GM23338 (cell line): ENCODE data around the gene SNTG2. TPM values are rescaled to one million over a fixed set of nuclear protein-coding genes. Genes with fewer than 3 reads are reported as not detected.

ENCODE experiments used
- ATAC-seq: fragments of 200-7000 bp; cut with Tn5 transposase; 3 replicates; pipeline ENCODE4 v1.9.1; 2020
- DNase-seq: peaks from one replicate; pipeline ENCODE4 v3.0.0-alpha.2; 2015; ENCODE audit warnings: low spot score
- H2AFZ ChIP-seq: fragments of 200-600 bp; sonication (generic); 2 replicates; pipeline ENCODE4 v1.8.0; 2016; ENCODE audit warnings: antibody characterized with exemption, mild to moderate bottlenecking, moderate library complexity
- H3F3A ChIP-seq: fragments of 200-600 bp; sonication (generic); replicated peaks from 2 replicates; pipeline ENCODE4 v1.8.0; 2017; ENCODE audit warnings: antibody characterized with exemption, mixed run types, low read depth
- H3K27ac ChIP-seq: fragments of 200-600 bp; sonication (generic); 2 replicates; pipeline ENCODE4 v1.6.1; 2016; ENCODE audit warnings: low read depth
- H3K27me3 ChIP-seq: fragments of 200-600 bp; sonication (generic); 2 replicates; pipeline ENCODE4 v1.8.0; 2016; ENCODE audit warnings: mild to moderate bottlenecking, mixed run types, moderate library complexity; ENCODE audit not compliant: insufficient read depth
- H3K36me3 ChIP-seq: fragments of 200-600 bp; sonication (generic); 2 replicates; pipeline ENCODE4 v1.8.0; 2016; ENCODE audit warnings: mild to moderate bottlenecking; ENCODE audit not compliant: insufficient read depth
- H3K4me1 ChIP-seq: fragments of 200-600 bp; sonication (generic); 2 replicates; pipeline ENCODE4 v1.8.0; 2016; ENCODE audit warnings: mild to moderate bottlenecking, moderate library complexity; ENCODE audit not compliant: insufficient read depth
- H3K4me2 ChIP-seq: fragments of 200-600 bp; sonication (generic); 2 replicates; pipeline ENCODE4 v1.7.1; 2017; ENCODE audit warnings: mixed run types
- H3K4me3 ChIP-seq: fragments of 200-600 bp; sonication (generic); 2 replicates; pipeline ENCODE4 v1.6.1; 2016; ENCODE audit warnings: mixed run types
- H3K79me2 ChIP-seq: fragments of 200-600 bp; sonication (generic); replicated peaks from 2 replicates; pipeline ENCODE4 v1.8.0; 2017; ENCODE audit warnings: mild to moderate bottlenecking; ENCODE audit not compliant: insufficient read depth
- H3K9me2 ChIP-seq: fragments of 200-600 bp; sonication (generic); 2 replicates; pipeline ENCODE4 v1.8.0; 2017; ENCODE audit not compliant: insufficient read depth
- H4K20me1 ChIP-seq: fragments of 200-600 bp; sonication (generic); replicated peaks from 2 replicates; pipeline ENCODE4 v1.8.0; 2017; ENCODE audit warnings: mild to moderate bottlenecking; ENCODE audit not compliant: insufficient read depth
- H3K27ac Mint-ChIP-seq: 2 replicates; pipeline ENCODE4 v1.8.0; 2020; ENCODE audit warnings: inconsistent platforms, mild to moderate bottlenecking, moderate library complexity, mixed read lengths
- H3K27me3 Mint-ChIP-seq: 3 replicates; pipeline ENCODE4 v1.8.0; 2022; ENCODE audit warnings: low read depth, mild to moderate bottlenecking, moderate library complexity, mixed read lengths, inconsistent platforms; ENCODE audit not compliant: insufficient read depth, poor library complexity
- H3K36me3 Mint-ChIP-seq: 3 replicates; pipeline ENCODE4 v1.8.0; 2021; ENCODE audit warnings: low read depth, mild to moderate bottlenecking, inconsistent platforms, moderate library complexity, mixed read lengths
- H3K4me1 Mint-ChIP-seq: 3 replicates; pipeline ENCODE4 v1.8.0; 2020; ENCODE audit warnings: mild to moderate bottlenecking, inconsistent platforms, mixed read lengths
- H3K4me3 Mint-ChIP-seq: 3 replicates; pipeline ENCODE4 v1.8.0; 2021; ENCODE audit warnings: moderate library complexity, mild to moderate bottlenecking, inconsistent platforms, mixed read lengths
- H3K9me3 Mint-ChIP-seq: 3 replicates; pipeline ENCODE4 v1.8.0; 2020; ENCODE audit warnings: moderate library complexity, mild to moderate bottlenecking, inconsistent platforms, mixed read lengths
- CTCF ChIP-seq, 2 experiments: fragments of 200-600 bp in 1 of 2; sonication (generic) in 1 of 2; conservative IDR thresholded peaks; 2 replicates each; pipeline versions ENCODE4 v1.5.1 to v1.6.1; 2016 to 2017; ENCODE audit warnings: antibody characterized with exemption in 2 of 2, low read depth in 2 of 2, mild to moderate bottlenecking in 2 of 2, moderate library complexity in 1 of 2
- ETS1 ChIP-seq: IDR thresholded peaks from 2 replicates; pipeline ENCODE4 v1.6.1; 2016; ENCODE audit warnings: antibody characterized with exemption
- EZH2 ChIP-seq: fragments of 200-600 bp; sonication (generic); IDR thresholded peaks from one replicate; pipeline ENCODE4 v1.8.0; 2017; ENCODE audit warnings: antibody characterized with exemption, mild to moderate bottlenecking, low read depth; ENCODE audit not compliant: unreplicated experiment
- EZH2phosphoT487 ChIP-seq: fragments of 200-600 bp; sonication (generic); IDR thresholded peaks from one replicate; pipeline ENCODE4 v1.8.1; 2018; ENCODE audit warnings: antibody characterized with exemption; ENCODE audit not compliant: unreplicated experiment
- JUNB ChIP-seq: IDR thresholded peaks from one replicate; pipeline ENCODE4 v1.6.1; 2016; ENCODE audit warnings: antibody characterized with exemption; ENCODE audit not compliant: unreplicated experiment
- NANOG ChIP-seq: IDR thresholded peaks from 2 replicates; pipeline ENCODE4 v1.6.1; 2016; ENCODE audit warnings: antibody characterized with exemption, borderline replicate concordance
- POLR2AphosphoS5 ChIP-seq: IDR thresholded peaks from 2 replicates; pipeline ENCODE4 v1.6.1; 2016; ENCODE audit warnings: antibody characterized with exemption, low read depth
- REST ChIP-seq: IDR thresholded peaks from one replicate; pipeline ENCODE4 v1.6.1; 2018; ENCODE audit warnings: antibody characterized with exemption; ENCODE audit not compliant: unreplicated experiment
- STAT1 ChIP-seq: IDR thresholded peaks from one replicate; pipeline ENCODE4 v1.6.1; 2016; ENCODE audit warnings: antibody characterized with exemption; ENCODE audit not compliant: unreplicated experiment
- ZNF114 ChIP-seq: fragments of 250-450 bp; sonication (Bioruptor Pico); IDR thresholded peaks from 2 replicates; pipeline ENCODE4 v1.5.0; 2020; ENCODE audit warnings: mild to moderate bottlenecking, moderate library complexity
- ZNF331 ChIP-seq: fragments of 250-450 bp; sonication (Bioruptor Pico); IDR thresholded peaks from 2 replicates; pipeline ENCODE4 v1.5.0; 2020; ENCODE audit warnings: low read depth, mild to moderate bottlenecking, moderate library complexity
- polyA plus RNA-seq: library from polyadenylated mRNA; unstranded; fragments of >200 nt; fragmentation: Nextera tagmentation; extraction: Ambion mirVana; gene quantifications from 2 replicates; pipeline ENCODE4 v1.2.1, GENCODE V29; 2016
- total RNA-seq: library from RNA; depleted of rRNA; stranded (reverse); fragments of >200 nt; shearing (Covaris generic); gene quantifications from 2 replicates; pipeline ENCODE4 v1.2.3, GENCODE V29; 2014

SNTG2 gene
- total and polyA plus RNA-seq, 2 experiments from 2014 or later: 27.5 to 60.4 TPM

DNA sequence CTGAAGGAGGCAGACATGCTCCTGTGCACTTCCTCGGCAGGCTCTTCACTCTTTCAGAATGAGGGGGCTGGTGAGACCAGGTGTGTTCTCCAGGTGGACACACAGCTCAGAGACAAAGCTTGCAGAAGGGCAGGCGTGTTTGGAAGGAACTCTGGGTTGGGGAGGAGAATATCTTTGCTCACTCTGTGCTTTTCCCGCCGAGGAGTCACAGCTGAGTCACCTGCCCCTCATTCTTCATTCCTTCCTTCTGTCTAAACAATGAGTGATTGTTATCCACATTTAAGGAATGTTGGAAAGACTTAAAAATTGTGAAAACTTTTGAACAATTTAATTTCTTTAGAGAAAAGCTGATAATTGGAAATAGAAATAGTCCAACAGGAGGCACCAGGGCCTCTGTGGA is 336.3 kb downstream of the SNTG2 start:
- Histone ChIP-seq H3F3A (no peaks in the 10 kb centered on the region), H3K36me3 (no peaks in the 10 kb centered on the region), H3K4me3 (no peak overlapping the region), H3K9me2 (peaks cover 5% of the 10 kb centered on the region; the same call in 1 of the 2 replicates), H3K4me2 (no peak overlapping the region), H3K27me3 (no peaks in the 10 kb centered on the region), H2AFZ (no peak overlapping the region), H3K79me2 (no peaks in the 10 kb centered on the region), H3K4me1 (no peaks in the 10 kb centered on the region), H4K20me1 (peaks cover 4% of the 10 kb centered on the region; the same call in 1 of the 2 replicates), H3K27ac (no peak overlapping the region)
- no peaks in the 10 kb centered on the region for H3K9me3 Mint-ChIP-seq
- DNase-seq: no peak
- H3K36me3 Mint-ChIP-seq: no peaks in the 10 kb centered on the region
- peaks cover 4% of the 10 kb centered on the region for H3K27me3 Mint-ChIP-seq
- ATAC-seq: no peak
- no peak overlapping the region; the same call in 1 of the 2 replicates for H3K27ac Mint-ChIP-seq
- peaks cover 3% of the 10 kb centered on the region; the same call in 1 of the 3 replicates for H3K4me1 Mint-ChIP-seq
- no peak for TF ChIP-seq ZNF331 (CRISPR knock-in tag)
- TF ChIP-seq EZH2phosphoT487: no peak
- TF ChIP-seq ZNF114 (CRISPR knock-in tag): no peak
- no peak for TF ChIP-seq NANOG
- no peak overlapping the region for H3K4me3 Mint-ChIP-seq

DNA sequence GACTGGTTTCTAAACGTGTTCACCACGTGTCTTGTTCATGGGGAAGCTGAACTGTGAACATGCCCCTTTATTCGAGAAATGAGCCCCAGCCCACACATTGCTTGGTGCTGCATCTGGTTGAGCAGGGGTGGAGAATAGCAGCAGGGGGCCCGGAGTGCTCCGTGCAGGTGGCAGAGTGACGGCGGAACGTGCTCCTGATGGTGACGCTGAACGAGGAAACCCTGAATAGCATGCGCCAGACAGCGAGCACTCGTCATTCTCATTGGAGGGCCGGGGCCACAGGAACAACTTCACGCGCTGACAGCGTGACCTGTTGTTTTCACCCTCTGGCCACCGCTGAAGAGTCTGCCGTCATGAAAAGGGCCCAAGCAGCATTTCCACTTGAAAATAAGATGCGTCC is 336.8 kb downstream of the SNTG2 start:
- H3F3A ChIP-seq: no peaks in the 10 kb centered on the region
- no peaks in the 10 kb centered on the region for H3K4me1 ChIP-seq
- H3K79me2 ChIP-seq: no peaks in the 10 kb centered on the region
- no peaks in the 10 kb centered on the region for H4K20me1 ChIP-seq
- H3K36me3 ChIP-seq: no peaks in the 10 kb centered on the region
- no peak overlapping the region for H3K4me3 ChIP-seq
- no peak for TF ChIP-seq ETS1
- no peak for TF ChIP-seq EZH2
- no peak for TF ChIP-seq CTCF (conservative IDR thresholded peaks at IDR 0.05; ENCODE audit: low read depth in 2 of 2)
- no peak for TF ChIP-seq JUNB
- no peak for TF ChIP-seq ZNF114 (CRISPR knock-in tag)
- no peak for TF ChIP-seq EZH2phosphoT487
- TF ChIP-seq POLR2AphosphoS5: no peak
- no peak for TF ChIP-seq STAT1
- no peak for TF ChIP-seq REST
- no peak overlapping the region for H3K4me2 ChIP-seq
- no peak overlapping the region for H3K4me3 Mint-ChIP-seq
- no peak overlapping the region for H2AFZ ChIP-seq
- peaks cover 2% of the 10 kb centered on the region for H3K27me3 Mint-ChIP-seq
- no peaks in the 10 kb centered on the region for H3K27me3 ChIP-seq
- no peaks in the 10 kb centered on the region for H3K9me3 Mint-ChIP-seq
- H3K36me3 Mint-ChIP-seq: no peaks in the 10 kb centered on the region
- no peak overlapping the region for H3K27ac Mint-ChIP-seq
- no peaks in the 10 kb centered on the region for H3K4me1 Mint-ChIP-seq
- H3K27ac ChIP-seq: no peak overlapping the region
- no peak for ATAC-seq
- no peak for DNase-seq
- peaks cover 5% of the 10 kb centered on the region; the same call in 1 of the 2 replicates for H3K9me2 ChIP-seq
